ENCODE measurements around the gene SHISA9. TPM values are rescaled to one million over a fixed set of nuclear protein-coding genes. Genes with fewer than 3 reads are reported as not detected.

SHISA9 gene
- polyA plus RNA-seq, 2 of the 4 experiments (the other 2 are of a cell fraction): 0.16 TPM; not detected in 1

GRCh38 chr16:13055480-13055879 lies 154.1 kb downstream of the SHISA9 start:
- DNase-seq (ENCODE audit: low read depth in 1 of 2, low spot score in 1 of 2) (no peak), ATAC-seq (no peak), FAIRE-seq (no peak)
- no peak overlapping the region for H3K4me2 ChIP-seq
- no peak overlapping the region for H3K4me3 ChIP-seq
- no peaks in the 10 kb centered on the region for H3K4me1 ChIP-seq
- CTCF ChIA-PET: interaction anchor here (0.6 kb wide), 1 partner anchor 1034 kb away, joined by 4 read pairs; no protein-coding TSS in a partner anchor
- H3K9me3 ChIP-seq: no peaks in the 10 kb centered on the region
- POLR2A ChIA-PET: no interaction called here
- WGBS (ENCODE audit: missing lambda C conversion rate): 36% methylated on average over 3 of the region's 3 CpGs
- TF ChIP-seq FOSL2 (IDR thresholded peaks at IDR 0.05) (no peak), FOSL2 (CRISPR knock-in tag; IDR thresholded peaks at IDR 0.05) (no peak), NPAS2 (CRISPR knock-in tag; IDR thresholded peaks at IDR 0.05; ENCODE audit: borderline replicate concordance) (no peak), CHD4 (IDR thresholded peaks at IDR 0.05; ENCODE audit: borderline replicate concordance) (no peak), ZFP36 (IDR thresholded peaks at IDR 0.05; ENCODE audit: borderline replicate concordance, partially characterized antibody) (no peak), NFE2L2 (conservative IDR thresholded peaks at IDR 0.05; ENCODE audit: low read length) (no peak), MAX (IDR thresholded peaks at IDR 0.05) (no peak), POLR2AphosphoS2 (conservative IDR thresholded peaks at IDR 0.05; ENCODE audit: low read length) (no peak), CHD2 (IDR thresholded peaks at IDR 0.05; ENCODE audit: low read length, partially characterized antibody) (no peak), MYC (IDR thresholded peaks at IDR 0.05; ENCODE audit: borderline replicate concordance, low read length) (no peak), TFCP2L1 (CRISPR knock-in tag; IDR thresholded peaks at IDR 0.05) (no peak), MAZ (IDR thresholded peaks at IDR 0.05; ENCODE audit: borderline replicate concordance, low read depth, low read length) (no peak), BHLHE40 (IDR thresholded peaks at IDR 0.05; ENCODE audit: low read depth, low read length) (no peak), SREBF2 (IDR thresholded peaks at IDR 0.05) (no peak), EHMT2 (IDR thresholded peaks at IDR 0.05; ENCODE audit: low read depth) (no peak), HOXB13 (CRISPR knock-in tag; IDR thresholded peaks at IDR 0.05; ENCODE audit: low read depth) (no peak), HES2 (IDR thresholded peaks at IDR 0.05) (no peak), EHF (CRISPR knock-in tag; IDR thresholded peaks at IDR 0.05) (no peak), CBX2 (IDR thresholded peaks at IDR 0.05; ENCODE audit: borderline replicate concordance, low read depth) (no peak), REST (IDR thresholded peaks at IDR 0.05) (no peak), RAD21 (conservative IDR thresholded peaks at IDR 0.05 in 1 of 2, IDR thresholded peaks at IDR 0.05 in 1 of 2) (no peak)
- no peak overlapping the region for H3K27ac ChIP-seq

GRCh38 chr16:13056607-13057006 lies 155.2 kb downstream of the SHISA9 start:
- FAIRE-seq (no peak), DNase-seq (ENCODE audit: low read depth in 1 of 2, low spot score in 1 of 2) (no peak), ATAC-seq (no peak)
- no peak overlapping the region for H3K4me3 ChIP-seq
- H3K4me1 ChIP-seq: no peaks in the 10 kb centered on the region
- H3K9me3 ChIP-seq: no peaks in the 10 kb centered on the region
- H3K4me2 ChIP-seq: no peak overlapping the region
- POLR2A ChIA-PET: no interaction called here
- no peak overlapping the region for H3K27ac ChIP-seq
- WGBS (ENCODE audit: missing lambda C conversion rate): 33% methylated on average over 5 of the region's 5 CpGs
- CTCF ChIA-PET: interaction anchor here (1.0 kb wide), 1 partner anchor 16 kb away, joined by 4 read pairs; no protein-coding TSS in a partner anchor
- TF ChIP-seq POLR2A (IDR thresholded peaks at IDR 0.05; ENCODE audit: low read length) (no peak), CHD4 (IDR thresholded peaks at IDR 0.05; ENCODE audit: borderline replicate concordance) (no peak), HDAC2 (IDR thresholded peaks at IDR 0.05) (no peak), HOXB5 (CRISPR knock-in tag; IDR thresholded peaks at IDR 0.05) (no peak), SMC3 (IDR thresholded peaks at IDR 0.05) (no peak), HES2 (IDR thresholded peaks at IDR 0.05) (no peak), NFE2L2 (conservative IDR thresholded peaks at IDR 0.05; ENCODE audit: low read length) (no peak), CHD2 (IDR thresholded peaks at IDR 0.05; ENCODE audit: low read length, partially characterized antibody) (no peak), HOXB13 (CRISPR knock-in tag; IDR thresholded peaks at IDR 0.05; ENCODE audit: low read depth) (no peak), FOXS1 (CRISPR knock-in tag; IDR thresholded peaks at IDR 0.05) (no peak), RNF2 (IDR thresholded peaks at IDR 0.05; ENCODE audit: borderline replicate concordance, low read depth) (no peak), FOSL2 (IDR thresholded peaks at IDR 0.05) (no peak), FOSL2 (CRISPR knock-in tag; IDR thresholded peaks at IDR 0.05) (no peak), BHLHE40 (IDR thresholded peaks at IDR 0.05; ENCODE audit: low read depth, low read length) (no peak), FOSB (CRISPR knock-in tag; IDR thresholded peaks at IDR 0.05) (no peak), NR3C1 (IDR thresholded peaks at IDR 0.05) (no peak)

All from A549 (cell line).